Activated naive CD4-positive, alpha-beta T cell (primary cell): ENCODE data around the gene RPN2.

Experiments used
- DNase-seq, 4 experiments: peaks; one replicate each; lab custom pipeline; 2025; lab: John Stamatoyannopoulos, UW

The RPN2 gene

DNA sequence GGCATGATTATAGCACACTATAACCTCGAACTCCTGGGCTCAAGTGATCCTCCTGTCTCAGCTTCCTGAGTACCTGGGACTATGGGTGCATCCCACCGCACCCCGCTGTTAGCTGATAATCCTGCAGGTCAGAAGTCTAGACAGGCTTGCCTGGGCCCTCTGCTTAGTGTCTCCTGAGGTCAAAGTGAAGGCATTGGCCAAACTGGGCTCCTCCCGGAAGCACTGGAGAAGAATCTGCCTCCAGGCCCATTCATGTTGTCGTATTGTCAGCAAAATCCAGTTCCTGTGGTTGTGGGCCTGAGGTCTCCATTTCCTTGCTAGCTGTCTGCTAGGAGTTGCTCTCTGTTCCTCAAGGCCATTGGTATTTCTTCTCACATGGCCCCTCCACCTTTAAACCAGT is 6.6 kb downstream of the RPN2 start:
- no peak for DNase-seq

DNA sequence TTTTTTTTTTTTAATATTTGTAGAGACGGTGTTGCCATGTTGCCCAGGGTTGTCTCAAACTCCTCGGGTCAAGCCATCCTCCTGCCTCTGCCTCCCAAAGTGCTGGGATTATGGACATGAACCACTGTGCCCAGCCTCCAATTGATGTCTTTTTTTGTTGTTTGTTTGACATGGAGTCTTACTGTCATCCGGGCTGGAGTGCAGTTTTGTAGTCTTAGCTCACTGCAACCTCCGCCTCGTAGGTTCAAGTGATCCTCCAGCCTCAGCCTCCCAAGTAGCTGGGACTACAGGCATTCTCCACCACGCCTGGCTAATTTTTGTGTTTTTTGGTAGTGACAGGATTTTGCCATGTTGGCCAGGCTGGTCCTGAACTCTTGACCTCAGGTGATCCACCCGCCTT is 9.7 kb downstream of the RPN2 start:
- no peak for DNase-seq

DNA sequence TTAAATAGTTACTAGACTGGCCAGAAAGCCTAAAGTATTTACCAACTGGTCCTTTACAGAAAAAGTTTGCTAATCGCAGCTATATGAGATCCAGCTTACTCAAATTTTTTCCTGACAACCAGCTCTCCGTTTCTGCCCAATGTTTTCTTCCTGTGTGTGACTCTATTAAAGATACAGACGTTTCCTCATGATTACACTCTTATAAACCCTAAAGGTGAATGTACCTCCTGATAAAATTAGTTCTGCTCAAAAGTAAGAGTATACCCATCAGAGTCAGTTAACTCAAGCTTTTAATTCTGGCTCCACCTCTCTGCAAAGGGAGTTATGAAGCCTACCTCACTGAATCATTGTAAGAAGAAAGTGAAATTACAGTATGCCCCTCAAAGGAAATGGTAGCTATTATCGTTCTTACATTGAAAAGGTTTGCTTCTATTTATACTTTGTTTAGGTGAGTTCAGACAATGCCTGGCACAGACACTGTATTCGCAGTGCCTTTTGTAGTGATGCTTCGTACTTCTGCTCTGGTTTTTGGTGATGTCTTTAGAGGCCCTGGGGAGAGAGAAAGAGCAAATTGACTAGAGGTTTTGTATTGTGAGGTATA is 10.4 kb downstream of the RPN2 start:
- DNase-seq: no peak

DNA sequence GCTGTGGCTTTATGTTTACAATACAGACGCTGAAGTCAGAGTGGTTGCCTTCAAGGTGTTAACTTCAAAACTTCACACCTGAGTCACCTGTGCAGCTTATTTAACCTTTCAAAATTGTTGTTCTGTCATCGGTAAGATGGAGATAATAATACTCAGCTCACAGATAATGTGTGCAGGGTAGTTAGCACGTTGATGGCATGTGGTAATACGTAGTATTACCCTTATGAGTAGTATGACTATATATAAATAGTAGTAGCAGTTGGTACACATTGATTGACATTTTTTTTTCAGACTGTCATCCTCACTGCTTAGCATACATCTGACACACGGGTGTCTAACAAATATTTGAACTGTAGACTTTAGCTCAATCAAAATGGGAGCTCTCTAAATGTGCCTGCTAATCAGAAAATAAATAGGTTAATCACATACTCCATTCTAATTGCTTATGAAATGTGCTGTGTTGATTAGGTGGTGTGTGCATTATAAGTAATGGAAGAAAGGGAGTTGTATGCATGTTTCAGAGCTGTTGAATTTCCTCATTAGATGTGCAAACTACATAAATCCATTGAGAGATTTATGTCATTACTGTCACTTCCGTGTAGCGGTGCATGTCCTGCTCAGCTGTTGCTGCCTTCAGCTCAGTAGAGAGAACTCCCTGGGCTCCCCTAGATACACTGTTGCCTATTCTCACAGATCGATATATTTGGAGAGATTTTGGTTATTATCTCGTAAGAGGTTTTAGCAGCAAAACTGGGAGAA is 11.4 kb downstream of the RPN2 start:
- no peak for DNase-seq

DNA sequence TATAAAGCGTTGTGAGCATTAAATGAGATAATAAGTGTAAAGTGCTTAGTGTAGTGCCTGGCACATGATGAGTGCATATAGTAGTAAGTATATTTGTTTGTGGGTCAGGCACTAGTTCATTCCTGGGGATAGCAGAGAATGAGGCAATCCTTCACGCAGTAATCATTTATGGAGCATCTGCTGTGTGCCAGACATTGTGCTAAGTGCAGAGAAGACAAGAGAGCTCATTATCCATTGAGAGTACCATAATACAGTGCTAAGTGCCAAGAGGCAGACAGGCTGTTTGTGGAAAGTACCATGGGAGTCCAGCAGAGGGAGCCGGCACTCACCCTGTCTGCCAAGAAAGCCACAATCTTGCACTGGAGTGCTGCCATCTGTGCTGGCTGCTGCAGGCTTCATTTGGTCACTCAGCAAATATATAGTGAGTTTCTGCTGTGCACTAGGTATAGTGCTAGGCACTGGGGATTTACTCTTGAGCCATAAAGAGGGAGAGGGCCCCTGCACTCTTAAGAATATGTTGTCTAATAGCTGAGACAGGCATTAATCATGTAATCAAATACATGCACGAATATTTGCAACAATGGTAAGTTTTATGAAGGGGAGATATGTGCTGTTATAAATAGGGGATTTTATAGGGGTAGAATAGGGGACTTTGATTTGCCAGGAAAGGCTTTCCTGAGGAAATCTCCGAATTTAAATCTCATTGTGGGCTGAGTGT is 13.2 kb downstream of the RPN2 start:
- DNase-seq: peak; percentile 31 to 55 (median 42)

DNA sequence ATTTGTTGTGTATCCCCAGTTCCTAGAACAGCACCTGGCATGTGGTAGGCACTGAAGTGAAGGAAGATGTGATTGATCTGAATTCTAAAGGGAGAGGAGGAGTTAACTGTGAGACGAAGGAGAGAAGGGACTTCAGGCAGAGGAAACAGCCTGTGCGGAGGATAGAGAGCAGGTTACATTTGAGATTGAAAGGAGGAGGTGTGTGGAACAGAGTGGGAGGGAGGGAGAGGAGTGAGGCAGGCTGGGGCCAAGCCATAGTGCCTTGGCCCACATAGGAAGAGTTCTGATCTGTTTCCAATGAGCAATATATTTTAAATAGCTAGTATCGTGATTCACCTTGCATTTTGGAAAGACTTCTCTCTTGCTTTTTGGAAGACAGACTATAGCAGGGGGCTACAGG is 14.1 kb downstream of the RPN2 start:
- no peak for DNase-seq

DNA sequence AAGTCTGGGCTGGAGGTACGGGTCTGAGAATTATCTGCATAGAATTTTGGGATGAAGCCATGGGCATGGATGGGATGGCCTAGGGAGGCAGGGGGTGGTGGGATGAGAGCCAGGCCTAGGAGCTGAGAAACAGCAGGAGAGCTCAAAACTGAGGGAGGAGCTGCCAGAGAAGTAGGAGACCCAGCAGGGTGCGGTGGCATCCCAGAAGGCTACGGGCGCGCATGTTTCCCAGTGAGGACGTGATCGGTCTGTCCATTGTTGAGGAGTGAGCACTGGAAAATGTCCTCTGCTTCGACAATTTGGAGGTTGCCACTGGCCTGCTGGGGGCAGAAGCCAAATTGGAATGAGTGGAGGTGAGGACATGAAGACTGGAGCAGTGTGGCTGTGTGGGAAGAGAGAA is 14.7 kb downstream of the RPN2 start:
- no peak for DNase-seq

DNA sequence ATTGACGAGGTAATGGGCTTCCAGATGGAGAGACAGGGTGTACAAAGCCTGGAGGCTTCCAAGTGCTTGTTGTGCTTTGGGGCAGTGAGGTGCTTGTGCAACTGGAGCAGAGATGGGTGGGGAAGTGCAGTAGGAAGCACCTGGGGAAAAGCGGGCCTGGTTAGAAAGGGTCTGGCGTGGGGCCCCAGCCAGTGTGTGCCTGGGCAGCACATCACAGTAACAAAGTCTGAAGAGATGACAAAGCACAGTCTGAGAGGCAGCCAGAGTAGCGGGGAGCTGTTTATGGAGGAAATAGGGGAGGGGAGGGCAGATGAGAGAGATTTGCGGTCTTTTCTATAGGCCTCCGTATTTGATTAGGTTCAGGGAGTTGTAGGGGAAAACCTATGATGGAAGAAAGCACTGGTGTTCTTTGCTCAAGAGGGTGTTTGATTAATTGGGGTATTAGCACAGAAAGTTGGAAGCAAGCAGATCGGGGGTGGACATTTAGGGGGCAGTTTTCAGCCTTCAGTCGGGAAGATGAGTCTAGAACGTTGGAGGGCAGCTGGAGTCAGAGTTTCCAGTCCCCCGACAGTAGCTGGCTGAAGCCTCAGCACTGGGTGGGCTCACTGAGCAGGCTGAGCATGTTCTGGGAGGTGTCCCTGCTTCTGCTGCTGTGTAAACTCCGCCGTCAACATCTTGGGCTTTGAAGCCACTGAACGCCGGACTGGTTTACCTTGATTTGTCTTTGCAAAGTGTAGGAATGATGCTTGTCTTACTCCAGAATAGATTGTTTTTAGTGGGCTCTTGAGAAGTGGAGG is 15.7 kb downstream of the RPN2 start:
- DNase-seq: no peak

DNA sequence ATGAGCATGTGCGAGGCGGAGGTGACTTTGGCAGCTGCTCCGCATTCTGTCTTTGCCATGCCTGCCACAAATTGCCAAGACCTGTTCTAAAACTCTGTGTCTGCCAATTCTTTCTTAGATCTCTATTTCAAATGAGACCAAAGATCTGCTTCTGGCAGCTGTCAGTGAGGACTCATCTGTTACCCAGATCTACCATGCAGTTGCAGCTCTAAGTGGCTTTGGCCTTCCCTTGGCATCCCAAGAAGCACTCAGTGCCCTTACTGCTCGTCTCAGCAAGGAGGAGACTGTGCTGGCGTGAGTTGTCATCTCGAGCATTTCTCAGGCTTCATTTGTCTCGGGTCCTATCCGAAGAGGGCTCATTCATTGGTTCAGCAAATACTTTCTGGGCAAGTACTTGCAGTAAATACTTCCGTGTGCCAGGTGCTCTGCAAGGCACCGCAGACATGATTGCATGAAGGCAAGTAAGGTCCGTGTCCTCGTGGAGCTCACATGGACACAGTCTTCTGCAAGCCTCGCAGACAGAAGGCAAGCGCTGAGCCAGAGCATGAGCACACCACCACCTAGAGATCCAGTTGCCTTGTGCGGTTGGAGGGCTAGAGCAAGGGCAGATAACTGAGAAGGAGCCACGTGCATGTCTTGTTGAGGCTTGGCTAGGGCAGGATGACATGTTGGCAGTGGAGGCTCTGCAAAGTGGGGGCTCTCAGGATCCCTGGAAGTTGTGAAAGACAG is 20.0 kb downstream of the RPN2 start:
- no peak for DNase-seq

DNA sequence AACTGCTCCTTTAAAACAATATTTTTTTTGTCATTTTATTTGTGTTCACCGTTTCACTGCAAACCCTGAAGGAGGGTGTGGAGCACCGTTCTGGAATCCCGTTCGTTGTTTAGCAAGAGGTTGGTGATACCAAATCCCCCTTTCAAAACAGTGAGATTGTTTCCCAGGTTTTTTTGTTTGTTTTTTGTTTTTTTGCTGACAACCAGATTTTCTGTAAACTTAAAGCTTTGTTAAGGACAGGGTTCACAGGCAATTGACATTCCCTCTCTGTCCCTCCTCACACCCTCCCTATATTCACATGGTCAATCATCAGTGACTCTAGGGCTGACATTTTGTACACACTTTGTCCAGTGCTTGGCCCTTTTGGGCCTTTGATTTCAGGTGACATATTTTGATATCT is 21.2 kb downstream of the RPN2 start:
- DNase-seq: no peak

DNA sequence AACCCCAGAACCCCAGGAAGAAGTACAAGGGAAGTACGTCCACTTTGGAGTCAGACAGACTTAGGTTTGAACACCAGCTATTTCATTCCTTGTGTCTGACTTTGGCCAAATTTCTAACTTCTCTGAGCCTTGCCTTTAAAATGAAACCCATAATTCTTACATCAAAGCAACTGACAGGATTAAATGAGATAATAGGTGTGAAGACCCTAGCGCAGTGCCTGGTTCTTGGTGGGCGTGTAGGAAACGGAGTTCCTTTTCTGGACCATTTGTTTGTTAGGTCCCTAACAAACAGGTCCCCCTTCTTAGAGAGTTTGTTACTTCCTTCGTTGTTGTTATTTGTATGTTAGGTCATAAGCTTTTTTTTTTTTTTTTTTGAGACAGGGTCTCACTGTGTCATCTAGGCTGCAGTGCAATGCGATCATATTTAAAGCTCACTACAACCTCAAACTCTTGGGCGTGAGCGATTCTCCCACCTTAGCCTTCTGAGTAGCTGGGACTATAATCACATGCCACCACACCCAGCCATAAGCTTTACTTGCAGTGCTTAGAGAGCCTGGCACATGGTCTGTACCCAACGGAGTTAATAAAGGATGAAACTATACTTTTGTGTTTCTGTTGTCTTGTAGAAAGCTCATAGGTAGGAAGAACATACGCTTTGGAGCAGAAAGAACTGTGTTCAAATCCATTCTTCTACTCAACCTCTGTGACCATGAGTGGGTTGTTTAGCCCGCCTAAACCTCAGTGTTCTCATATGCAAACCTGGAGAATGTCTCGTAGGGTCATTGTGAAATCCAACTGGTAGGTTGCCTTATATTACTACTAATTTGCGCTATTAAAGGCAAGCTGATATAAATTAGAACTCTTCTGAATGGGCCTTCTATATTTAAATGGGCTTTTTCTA is 22.0 kb downstream of the RPN2 start:
- DNase-seq: no peak

DNA sequence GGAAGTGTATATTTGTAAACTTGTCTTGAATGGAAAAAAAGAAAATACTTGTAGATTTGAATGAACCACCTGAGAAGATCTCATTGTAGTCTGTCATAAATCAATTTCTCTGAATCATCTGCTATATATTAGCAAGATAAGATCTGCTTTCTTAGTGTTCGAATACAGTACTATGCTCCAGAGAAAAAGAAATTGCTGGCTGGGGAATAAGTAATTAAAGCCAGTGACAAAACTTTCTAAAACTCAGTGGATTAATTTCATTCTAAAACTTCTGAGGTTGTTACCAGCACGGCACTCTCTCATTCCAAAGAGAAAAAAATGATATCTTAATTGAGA is 22.7 kb downstream of the RPN2 start:
- DNase-seq: no peak

DNA sequence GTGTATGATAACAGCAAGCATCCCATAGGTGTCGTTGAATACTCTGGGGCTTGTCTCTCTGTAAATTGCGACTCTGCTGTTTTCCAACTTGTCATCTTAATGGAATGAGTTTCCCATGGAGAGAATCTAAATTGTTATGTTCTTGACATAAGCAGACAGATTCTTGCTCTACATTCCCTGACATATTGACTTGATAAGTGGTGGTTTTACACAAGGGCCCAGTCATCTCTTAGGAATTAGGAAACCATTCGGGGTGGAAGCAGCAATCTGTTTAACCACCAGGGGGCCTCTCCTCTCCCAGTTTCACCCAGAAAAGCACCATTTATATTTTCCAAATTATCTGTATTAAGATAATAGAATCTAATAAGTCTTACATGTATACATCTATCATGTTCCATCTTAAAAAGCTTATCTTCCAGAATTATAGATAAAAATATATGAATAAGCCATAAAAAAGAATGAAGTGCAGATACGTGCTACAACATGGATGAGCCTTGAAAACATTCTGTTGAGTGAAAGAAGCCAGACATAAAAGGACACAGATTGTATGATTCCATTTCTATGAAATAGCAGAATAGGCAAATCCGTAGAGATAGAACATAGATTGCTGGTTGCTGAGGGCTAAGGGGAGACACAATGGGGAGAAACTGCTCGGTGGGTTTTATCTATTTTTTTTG is 23.3 kb downstream of the RPN2 start:
- no peak for DNase-seq

DNA sequence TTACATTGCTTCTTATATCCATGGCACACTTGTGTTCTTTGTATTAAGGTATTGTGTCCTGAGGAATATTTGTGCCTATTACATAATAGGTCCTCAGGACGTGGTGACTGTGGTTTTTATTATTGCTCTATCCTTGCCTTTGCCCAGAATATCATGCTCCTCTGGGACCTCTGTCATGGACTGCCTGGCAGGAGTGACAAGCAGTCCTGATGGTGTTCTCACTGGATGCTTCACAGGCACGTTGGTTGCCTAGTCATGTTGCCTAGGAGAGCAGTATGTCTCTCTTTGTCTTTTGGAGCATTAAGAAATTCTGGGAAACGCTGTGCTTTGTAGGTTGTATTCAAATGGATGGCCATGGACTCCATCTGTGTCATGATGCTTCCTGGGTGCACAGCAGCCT is 24.9 kb downstream of the RPN2 start:
- DNase-seq: no peak

DNA sequence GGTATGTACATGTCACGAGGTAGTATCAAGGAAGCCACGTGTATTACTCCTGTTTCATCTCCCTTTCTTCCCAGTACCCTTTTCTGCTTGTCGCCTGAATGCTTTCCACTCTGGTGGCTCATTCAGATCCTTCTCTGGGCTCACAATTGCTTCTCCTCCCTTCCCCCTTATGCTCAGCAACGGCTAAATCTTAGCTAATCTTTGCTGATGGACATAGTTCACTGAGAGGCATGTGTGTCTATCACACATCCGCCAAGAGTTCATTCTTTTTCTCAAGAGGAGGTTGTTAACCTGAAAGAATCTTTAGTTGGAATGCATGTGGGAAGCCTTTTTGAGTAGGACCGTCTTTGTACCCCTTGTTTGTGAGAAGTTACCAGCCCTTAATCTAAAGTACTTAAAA is 26.0 kb downstream of the RPN2 start:
- DNase-seq: no peak

DNA sequence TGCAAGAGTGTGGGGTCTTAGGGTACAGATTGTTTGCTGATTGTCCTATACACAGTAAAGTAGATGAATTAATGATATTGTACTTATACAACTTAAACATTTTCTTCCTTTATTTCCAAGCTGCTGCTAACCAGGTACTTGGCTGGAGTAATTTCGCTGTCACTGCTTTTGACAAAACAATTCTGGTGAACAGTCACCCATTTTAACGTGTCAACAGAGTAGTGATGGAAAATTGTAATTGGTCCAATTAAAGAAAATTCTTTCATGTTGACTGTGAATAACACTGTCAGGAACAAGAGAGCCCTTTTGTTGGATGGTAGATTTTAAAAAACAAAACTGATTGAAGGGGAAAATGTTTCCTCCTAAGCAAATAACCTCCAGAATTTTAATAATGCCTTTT is 26.7 kb downstream of the RPN2 start:
- no peak for DNase-seq

DNA sequence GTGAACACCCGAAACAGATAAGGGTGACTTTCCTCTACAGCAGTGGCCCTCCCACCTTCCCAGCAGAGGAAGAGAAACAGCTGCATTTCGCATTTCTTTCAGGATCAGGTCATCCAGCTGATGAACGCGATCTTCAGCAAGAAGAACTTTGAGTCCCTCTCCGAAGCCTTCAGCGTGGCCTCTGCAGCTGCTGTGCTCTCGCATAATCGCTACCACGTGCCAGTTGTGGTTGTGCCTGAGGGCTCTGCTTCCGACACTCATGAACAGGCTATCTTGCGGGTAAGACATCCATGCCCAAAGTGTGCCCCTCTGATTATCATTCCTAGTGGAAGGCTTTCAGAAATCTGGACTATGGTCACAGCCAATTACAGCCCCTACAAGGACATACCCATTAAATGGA is 28.0 kb downstream of the RPN2 start:
- no peak for DNase-seq

DNA sequence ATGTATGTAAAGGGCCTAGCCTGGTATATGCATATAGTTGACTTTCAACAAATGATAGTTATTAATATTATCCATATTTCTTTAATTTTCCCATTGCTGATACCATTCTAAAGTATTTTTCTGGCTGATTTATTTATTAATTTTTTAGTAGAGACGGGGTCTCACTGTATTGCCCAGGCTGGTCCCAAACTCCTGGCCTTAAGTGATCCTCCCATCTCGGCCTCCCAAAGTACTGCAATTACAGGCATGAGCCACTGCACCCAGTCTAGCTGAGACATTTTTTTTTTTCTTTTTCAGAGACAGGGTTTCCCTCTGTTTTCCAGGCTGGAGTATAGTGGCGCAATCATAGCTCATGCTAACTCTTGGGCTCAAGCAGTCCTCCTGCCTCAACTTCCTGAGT is 30.1 kb downstream of the RPN2 start:
- DNase-seq: no peak

DNA sequence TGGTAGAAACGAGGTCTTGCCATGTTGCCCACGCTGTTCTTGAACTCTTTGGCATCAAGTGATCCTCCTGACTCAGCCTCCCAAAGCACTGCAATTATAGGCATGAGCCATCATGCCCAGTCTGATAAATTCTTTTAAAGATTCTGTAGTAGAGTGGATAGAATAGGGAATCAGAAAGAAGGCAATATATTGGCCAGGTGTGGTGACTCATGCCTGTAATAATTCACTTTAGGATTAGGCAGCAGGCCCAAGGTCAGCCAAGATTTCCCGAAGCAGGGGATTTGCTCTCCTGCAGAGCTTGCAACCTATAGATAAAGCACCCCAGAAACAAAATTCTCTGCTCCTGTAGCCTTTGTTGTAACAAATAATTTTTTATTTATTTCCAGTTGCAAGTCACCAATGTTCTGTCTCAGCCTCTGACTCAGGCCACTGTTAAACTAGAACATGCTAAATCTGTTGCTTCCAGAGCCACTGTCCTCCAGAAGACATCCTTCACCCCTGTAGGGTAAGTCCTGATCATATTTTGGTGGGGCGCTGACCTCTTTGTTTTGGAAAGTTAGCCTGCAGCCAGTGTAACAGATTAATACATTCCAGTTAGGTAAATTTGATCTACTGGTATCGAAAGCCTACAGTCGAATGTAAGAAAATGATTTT is 30.7 kb downstream of the RPN2 start:
- DNase-seq: no peak

DNA sequence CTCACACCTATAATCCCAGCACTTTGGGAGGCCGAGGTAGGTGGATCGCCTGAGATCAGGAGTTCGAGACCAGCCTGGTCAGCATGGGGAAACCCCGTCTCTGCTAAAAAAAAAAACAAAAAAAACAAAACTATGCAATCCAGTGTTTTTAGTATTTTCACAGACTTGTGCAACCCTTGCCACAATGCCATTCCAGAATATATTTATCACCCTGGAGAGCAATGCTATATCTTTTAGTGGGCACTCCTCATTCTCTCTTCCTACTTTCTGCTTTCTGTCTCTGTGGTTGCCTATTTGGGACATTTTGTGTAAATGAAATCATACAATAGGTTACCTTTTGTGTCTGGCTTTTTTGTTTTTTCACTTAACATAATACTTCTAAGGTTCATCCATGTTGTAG is 39.3 kb downstream of the RPN2 start:
- DNase-seq: no peak
